Sigmoid colon (tissue), 7 donors: Measurements from ENCODE around the gene PHAX. TPM values are rescaled to one million over a fixed set of nuclear protein-coding genes. Genes with fewer than 3 reads are reported as not detected.
"Not testable (repeated sequence)": the region's sequence is repeated elsewhere in the genome, so short reads cannot be mapped to it uniquely, and the experiment has no call there.

Experiments used
- DNase-seq: peaks from one replicate; pipeline ENCODE4 v3.0.0-alpha.2; 2019
- H3K27ac ChIP-seq, 4 donors: fragments of 200-600 bp; sonication (generic); one replicate each; pipeline ENCODE4 v1.5.1; 2016 to 2019; ENCODE audit warnings: mild to moderate bottlenecking in 1 of 4
- H3K27me3 ChIP-seq, 3 donors: fragments of 200-600 bp; sonication (generic); one replicate each; pipeline ENCODE4 v1.5.1; 2019; ENCODE audit warnings: mild to moderate bottlenecking in 1 of 3
- H3K36me3 ChIP-seq, 4 donors: fragments of 200-600 bp; sonication (generic); one replicate each; pipeline ENCODE4 v1.5.1; 2016 to 2019
- H3K4me1 ChIP-seq, 4 donors: fragments of 200-600 bp; sonication (generic); one replicate each; pipeline ENCODE4 v1.5.1; 2017 to 2019
- H3K4me3 ChIP-seq, 4 donors: fragments of 200-600 bp; sonication (generic); one replicate each; pipeline ENCODE4 v1.5.1; 2017 to 2019; ENCODE audit warnings: mild to moderate bottlenecking in 2 of 4, moderate library complexity in 1 of 4
- H3K9me3 ChIP-seq, 4 donors: fragments of 200-600 bp in 3 of 4; sonication (generic) in 3 of 4; one replicate each; pipeline versions ENCODE4 v1.5.1 to v1.6.1; 2013 to 2019
- EP300 ChIP-seq, 4 donors: sonication (generic); formaldehyde crosslinking; IDR thresholded peaks; one replicate each; pipeline ENCODE4 v1.6.1; 2017; ENCODE audit warnings: antibody characterized with exemption in 4 of 4
- POLR2A ChIP-seq, 2 donors: fragments of 450-650 bp; IDR thresholded peaks; one replicate each; pipeline ENCODE4 v1.6.1; 2016; ENCODE audit warnings: antibody characterized with exemption in 2 of 2, mild to moderate bottlenecking in 2 of 2, moderate library complexity in 2 of 2
- POLR2AphosphoS5 ChIP-seq, 4 donors: sonication (generic); formaldehyde crosslinking; IDR thresholded peaks; one replicate each; pipeline ENCODE4 v1.6.1; 2017; ENCODE audit warnings: antibody characterized with exemption in 4 of 4
- WGBS, 2 donors: extraction: QIAGEN DNeasy Blood & Tissue Kit; methylation state at CpG; one replicate each; pipeline ENCODE4 v1.1.7; 2013; 5-methylcytosine and 5-hydroxymethylcytosine counted together
- intact Hi-C: fragments of 100-400 bp; cut with DNase I; formaldehyde crosslinking; loops from one replicate; pipeline ENCODE4 v1.15.1; 2023
- polyA plus RNA-seq, 3 donors: library from polyadenylated mRNA; stranded (reverse); fragments of 200-250 nt; gene quantifications; one replicate each; pipeline ENCODE4 v1.2.3, GENCODE V29; 2013
- total RNA-seq, 4 donors: library from RNA; depleted of rRNA; stranded (reverse); fragments of >200 nt; gene quantifications; one replicate each; pipeline ENCODE4 v1.1.0, GENCODE V29; 2016
- TF ChIP-seq, protein P1 (sequence below), 4 experiments: fragments of 450-650 bp in 3 of 4; fragments of 200-600 bp in 1 of 4; IDR thresholded peaks; one replicate each; pipeline ENCODE4 v1.5.1; 2016 to 2019; ENCODE audit warnings: antibody characterized with exemption in 4 of 4, mild to moderate bottlenecking in 3 of 4, moderate library complexity in 2 of 4
- donor health status: healthy with polysubstance abuse.
- donor health status: Bipolar disorder and iron deficiency.
- donor health status: healthy.

PHAX gene, protein sequence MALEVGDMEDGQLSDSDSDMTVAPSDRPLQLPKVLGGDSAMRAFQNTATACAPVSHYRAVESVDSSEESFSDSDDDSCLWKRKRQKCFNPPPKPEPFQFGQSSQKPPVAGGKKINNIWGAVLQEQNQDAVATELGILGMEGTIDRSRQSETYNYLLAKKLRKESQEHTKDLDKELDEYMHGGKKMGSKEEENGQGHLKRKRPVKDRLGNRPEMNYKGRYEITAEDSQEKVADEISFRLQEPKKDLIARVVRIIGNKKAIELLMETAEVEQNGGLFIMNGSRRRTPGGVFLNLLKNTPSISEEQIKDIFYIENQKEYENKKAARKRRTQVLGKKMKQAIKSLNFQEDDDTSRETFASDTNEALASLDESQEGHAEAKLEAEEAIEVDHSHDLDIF
- total RNA-seq, result 10 to 100 TPM; 38.8 to 58.5 (median 49.0) TPM
- 10 to 100 TPM; 18.9 to 30.0 (median 25.9) TPM for polyA plus RNA-seq

DNA sequence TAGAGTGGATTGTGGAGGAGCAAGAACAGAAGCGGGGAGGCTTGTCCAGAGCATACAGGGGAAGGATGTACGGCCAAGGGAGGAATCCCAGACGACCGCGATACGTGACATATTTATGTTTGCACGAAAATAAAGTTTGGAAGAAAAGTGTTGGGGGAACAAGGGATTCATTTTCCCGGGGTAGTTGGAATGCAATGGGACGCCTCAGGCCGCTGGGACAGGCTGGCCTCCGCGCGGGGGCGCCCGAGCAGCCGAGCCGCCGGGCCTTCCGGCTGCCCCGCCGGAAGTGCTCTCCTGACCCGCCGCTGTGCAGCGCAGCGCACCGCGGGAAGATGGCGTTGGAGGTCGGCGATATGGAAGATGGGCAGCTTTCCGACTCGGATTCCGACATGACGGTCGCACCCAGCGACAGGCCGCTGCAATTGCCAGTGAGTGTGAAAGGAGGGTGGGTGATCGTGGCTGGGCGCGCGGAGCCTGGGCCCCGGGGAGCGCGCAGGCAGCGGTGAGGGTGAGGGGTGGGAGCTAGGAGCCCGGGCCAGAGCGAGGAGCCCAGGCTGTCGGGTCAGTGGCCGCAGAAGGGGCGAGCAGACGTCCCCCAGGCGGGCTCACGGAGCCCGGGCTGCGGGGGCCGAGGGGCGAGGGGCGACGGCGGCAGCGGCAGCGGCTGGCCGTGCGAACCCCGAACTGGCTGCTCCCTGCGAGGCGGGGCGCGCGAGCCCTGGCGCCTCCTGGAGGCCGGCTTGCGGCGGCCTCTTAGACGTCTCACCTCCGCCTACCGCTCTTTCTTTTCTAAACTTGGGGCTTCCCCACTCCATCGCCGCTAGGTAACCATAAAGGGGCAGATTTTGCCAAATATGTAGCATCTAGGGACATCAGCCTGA is at the start of gene PHAX:
Gene PHAX (plus strand): TSS at position 317 of the 881 bp plus-strand sequence. CDS start 16 bp downstream, at position 333.
- Histone ChIP-seq H3K4me1 (peaks cover 0 to 41% (median 35%) of the 10 kb centered on the region in 4 donors), H3K4me3 (peak within 1 kb of the TSS; percentile 74 to 98 (median 95)), H3K27ac (peak within 1 kb of the TSS; percentile 84 to 94 (median 90)), H3K27me3 (no peaks in the 10 kb centered on the region), H3K36me3 (peaks cover 0 to 27% (median 9%) of the 10 kb centered on the region in 4 donors), H3K9me3 (no peaks in the 10 kb centered on the region)
- intact Hi-C loops, result loop anchor here (2.0 kb wide), 1 partner anchor 262 kb away; no protein-coding TSS in a partner anchor
- peak; percentile 84 for DNase-seq
- TF ChIP-seq, protein P1, sequence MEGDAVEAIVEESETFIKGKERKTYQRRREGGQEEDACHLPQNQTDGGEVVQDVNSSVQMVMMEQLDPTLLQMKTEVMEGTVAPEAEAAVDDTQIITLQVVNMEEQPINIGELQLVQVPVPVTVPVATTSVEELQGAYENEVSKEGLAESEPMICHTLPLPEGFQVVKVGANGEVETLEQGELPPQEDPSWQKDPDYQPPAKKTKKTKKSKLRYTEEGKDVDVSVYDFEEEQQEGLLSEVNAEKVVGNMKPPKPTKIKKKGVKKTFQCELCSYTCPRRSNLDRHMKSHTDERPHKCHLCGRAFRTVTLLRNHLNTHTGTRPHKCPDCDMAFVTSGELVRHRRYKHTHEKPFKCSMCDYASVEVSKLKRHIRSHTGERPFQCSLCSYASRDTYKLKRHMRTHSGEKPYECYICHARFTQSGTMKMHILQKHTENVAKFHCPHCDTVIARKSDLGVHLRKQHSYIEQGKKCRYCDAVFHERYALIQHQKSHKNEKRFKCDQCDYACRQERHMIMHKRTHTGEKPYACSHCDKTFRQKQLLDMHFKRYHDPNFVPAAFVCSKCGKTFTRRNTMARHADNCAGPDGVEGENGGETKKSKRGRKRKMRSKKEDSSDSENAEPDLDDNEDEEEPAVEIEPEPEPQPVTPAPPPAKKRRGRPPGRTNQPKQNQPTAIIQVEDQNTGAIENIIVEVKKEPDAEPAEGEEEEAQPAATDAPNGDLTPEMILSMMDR (IDR thresholded peaks at IDR 0.05), result peak; percentile 26 to 56 (median 40)
- TF ChIP-seq POLR2AphosphoS5 (IDR thresholded peaks at IDR 0.05) (peak; percentile 17 to 81 (median 65)), POLR2A (IDR thresholded peaks at IDR 0.05) (no peak)
- WGBS, 2 donors, result 1 to 3% methylated on average over 79 of the region's 79 CpGs

DNA sequence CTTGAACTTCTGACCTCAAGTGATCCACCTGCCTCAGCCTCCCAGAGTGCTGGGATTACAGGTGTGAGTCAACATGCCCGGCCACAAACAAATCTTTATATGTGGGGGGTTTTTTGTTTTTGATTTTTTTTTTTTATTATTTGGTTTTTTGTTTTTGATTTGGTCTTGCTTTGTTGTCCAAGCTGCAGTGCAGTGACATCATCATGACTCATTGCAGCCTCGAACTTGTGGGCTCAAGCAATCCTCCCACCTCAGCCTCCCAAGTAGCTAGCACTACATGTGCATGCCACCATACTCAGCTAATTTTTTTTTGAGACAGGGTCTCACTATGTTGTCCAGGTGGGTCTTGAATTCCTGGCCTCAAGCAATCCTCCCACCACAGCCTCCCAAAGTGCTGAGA is 48.1 kb upstream of the PHAX start:
- 92 to 95% methylated on average over 2 of the region's 2 CpGs for WGBS, 2 donors
- intact Hi-C loops, result no loop called here
- peaks cover 0 to 99% (median 31%) of the 10 kb centered on the region in 4 donors for H3K36me3 ChIP-seq

DNA sequence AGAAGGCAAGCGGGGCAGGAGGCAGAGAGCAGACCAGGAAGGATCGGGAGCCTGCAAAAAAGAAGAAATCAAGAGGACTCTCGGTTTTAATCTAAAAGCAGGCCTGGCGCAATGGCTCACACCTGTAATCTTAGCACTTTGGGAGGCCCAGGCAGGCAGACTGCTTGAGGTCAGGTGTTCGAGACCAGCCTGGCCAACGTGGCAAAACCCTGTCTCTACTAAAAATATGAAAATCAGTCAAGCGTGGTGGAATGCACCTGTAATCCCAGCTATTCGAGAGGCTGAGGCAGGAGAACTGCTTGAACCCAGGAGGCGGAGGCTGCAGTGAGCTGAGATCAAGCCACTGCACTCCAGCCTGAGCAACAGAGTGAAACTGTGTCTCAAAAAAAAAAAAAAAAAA is 45.6 kb upstream of the PHAX start:
- H3K4me3 ChIP-seq, H3K4me1 ChIP-seq, H3K27ac ChIP-seq, intact Hi-C loops, H3K27me3 ChIP-seq, DNase-seq, H3K9me3 ChIP-seq: not testable (repeated sequence)
- WGBS, 2 donors, result 90 to 94% methylated on average over 9 of the region's 9 CpGs
- H3K36me3 ChIP-seq, result peaks cover 0 to 95% (median 32%) of the 10 kb centered on the region in 4 donors

More for the DNA sequence above, 48.1 kb upstream of the PHAX start:
- TF ChIP-seq, protein P1 (IDR thresholded peaks at IDR 0.05), result no peak
- no peak for TF ChIP-seq POLR2AphosphoS5 (IDR thresholded peaks at IDR 0.05)
- no peak for TF ChIP-seq POLR2A (IDR thresholded peaks at IDR 0.05)
- TF ChIP-seq EP300 (IDR thresholded peaks at IDR 0.05), result no peak
- no peaks in the 10 kb centered on the region for H3K9me3 ChIP-seq
- DNase-seq, result no peak
- H3K4me1 ChIP-seq, result no peaks in the 10 kb centered on the region
- H3K27me3 ChIP-seq, result no peaks in the 10 kb centered on the region
- no peak overlapping the region for H3K27ac ChIP-seq
- H3K4me3 ChIP-seq, result no peak overlapping the region

DNA sequence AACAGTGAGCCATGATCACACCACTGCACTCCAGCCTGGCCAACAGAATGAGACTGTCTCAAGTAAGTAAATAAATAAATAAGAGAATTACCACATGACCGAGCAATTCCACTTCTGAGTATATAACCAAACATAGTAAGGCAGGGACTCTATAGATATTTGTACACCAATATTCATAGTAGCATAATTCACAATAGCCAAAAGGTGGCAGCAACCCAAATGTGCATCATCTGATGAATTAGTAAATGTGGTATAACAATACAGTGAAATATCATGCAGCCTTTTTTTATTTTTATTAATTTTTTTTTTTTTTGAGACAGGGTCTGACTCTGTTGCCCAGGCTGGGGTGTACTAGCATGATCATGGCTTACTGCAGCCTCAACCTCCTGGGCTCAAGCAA is 38.8 kb upstream of the PHAX start:
- WGBS, 2 donors, result 26 to 77% methylated on average over 1 of the region's 1 CpG
- H3K27me3 ChIP-seq, result no peaks in the 10 kb centered on the region
- H3K9me3 ChIP-seq, result no peaks in the 10 kb centered on the region
- H3K27ac ChIP-seq, result no peak overlapping the region
- TF ChIP-seq, protein P1 (IDR thresholded peaks at IDR 0.05), result no peak
- TF ChIP-seq EP300 (IDR thresholded peaks at IDR 0.05) (no peak), POLR2AphosphoS5 (IDR thresholded peaks at IDR 0.05) (no peak), POLR2A (IDR thresholded peaks at IDR 0.05) (no peak)
- H3K4me1 ChIP-seq, result no peaks in the 10 kb centered on the region
- intact Hi-C loops, result no loop called here
- DNase-seq, result no peak
- no peak overlapping the region for H3K4me3 ChIP-seq
- peaks cover 0 to 57% (median 10%) of the 10 kb centered on the region in 4 donors for H3K36me3 ChIP-seq

DNA sequence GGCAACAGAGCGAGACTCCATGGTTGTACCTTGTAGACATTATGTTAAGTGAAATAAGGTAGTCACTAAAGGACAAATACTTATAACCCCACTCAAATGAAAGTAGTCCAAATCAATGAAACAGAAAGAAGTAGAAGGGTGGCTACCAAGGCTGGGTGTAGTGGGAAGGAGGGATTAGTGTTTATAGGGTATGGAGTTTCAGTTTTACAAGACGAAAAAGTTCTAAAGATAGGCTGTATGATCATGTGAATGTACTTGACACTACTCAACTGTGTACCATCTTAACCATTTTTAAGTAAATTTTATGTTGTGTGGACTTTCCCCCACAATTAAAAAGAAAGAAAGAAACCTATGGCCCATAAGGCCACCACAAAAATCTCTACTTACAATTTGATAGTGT is 37.9 kb upstream of the PHAX start:
- intact Hi-C loops, result no loop called here
- no peak for DNase-seq
- H3K4me1 ChIP-seq, result no peaks in the 10 kb centered on the region
- H3K4me3 ChIP-seq, result no peak overlapping the region
- H3K9me3 ChIP-seq, result no peaks in the 10 kb centered on the region
- no peak overlapping the region for H3K27ac ChIP-seq
- H3K27me3 ChIP-seq, result no peaks in the 10 kb centered on the region
- H3K36me3 ChIP-seq, result peaks cover 0 to 53% (median 7%) of the 10 kb centered on the region in 4 donors
- 86 to 92% methylated on average over 2 of the region's 2 CpGs for WGBS, 2 donors
- TF ChIP-seq POLR2AphosphoS5 (IDR thresholded peaks at IDR 0.05) (no peak), POLR2A (IDR thresholded peaks at IDR 0.05) (no peak)
- TF ChIP-seq, protein P1 (IDR thresholded peaks at IDR 0.05), result no peak
